Stomach (tissue), 4 donors: ENCODE data around the gene OSBPL6.

ENCODE experiments used
- EP300 ChIP-seq: sonication (generic); formaldehyde crosslinking; IDR thresholded peaks from one replicate; pipeline ENCODE4 v1.6.1; 2017; ENCODE audit warnings: antibody characterized with exemption
- POLR2A ChIP-seq, 4 donors: fragments of 450-650 bp; IDR thresholded peaks; one replicate each; pipeline ENCODE4 v1.6.1; 2016; ENCODE audit warnings: antibody characterized with exemption in 4 of 4, control low read depth in 2 of 4, mild to moderate bottlenecking in 1 of 4, moderate library complexity in 1 of 4
- TF ChIP-seq, protein P1 (sequence below), 7 experiments: fragments of 450-650 bp in 4 of 7; fragments of 200-600 bp in 3 of 7; sonication (generic) in 3 of 7; IDR thresholded peaks; one replicate each; pipeline ENCODE4 v1.5.1; 2016 to 2019; ENCODE audit warnings: antibody characterized with exemption in 7 of 7, control low read depth in 2 of 7, mild to moderate bottlenecking in 1 of 7

DNA sequence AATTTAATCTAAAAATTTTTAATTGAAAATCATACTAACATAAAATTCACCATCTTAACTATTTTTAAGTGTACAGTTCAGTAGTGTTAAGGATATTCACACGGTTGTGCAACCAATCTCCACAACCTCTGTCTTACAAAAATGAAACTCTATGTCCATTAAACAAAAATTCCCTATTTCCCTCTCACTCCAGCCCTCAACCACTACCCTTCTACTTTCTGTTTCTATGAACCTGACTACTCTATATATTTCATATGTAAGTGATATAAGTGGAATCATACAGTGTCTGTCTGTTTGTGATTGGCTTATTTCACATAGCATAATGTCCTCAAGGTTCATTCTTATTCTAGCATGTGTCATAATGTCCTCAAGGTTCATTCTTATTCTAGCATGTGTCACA lies 34.3 kb upstream of the OSBPL6 start:
- TF ChIP-seq, protein P1, sequence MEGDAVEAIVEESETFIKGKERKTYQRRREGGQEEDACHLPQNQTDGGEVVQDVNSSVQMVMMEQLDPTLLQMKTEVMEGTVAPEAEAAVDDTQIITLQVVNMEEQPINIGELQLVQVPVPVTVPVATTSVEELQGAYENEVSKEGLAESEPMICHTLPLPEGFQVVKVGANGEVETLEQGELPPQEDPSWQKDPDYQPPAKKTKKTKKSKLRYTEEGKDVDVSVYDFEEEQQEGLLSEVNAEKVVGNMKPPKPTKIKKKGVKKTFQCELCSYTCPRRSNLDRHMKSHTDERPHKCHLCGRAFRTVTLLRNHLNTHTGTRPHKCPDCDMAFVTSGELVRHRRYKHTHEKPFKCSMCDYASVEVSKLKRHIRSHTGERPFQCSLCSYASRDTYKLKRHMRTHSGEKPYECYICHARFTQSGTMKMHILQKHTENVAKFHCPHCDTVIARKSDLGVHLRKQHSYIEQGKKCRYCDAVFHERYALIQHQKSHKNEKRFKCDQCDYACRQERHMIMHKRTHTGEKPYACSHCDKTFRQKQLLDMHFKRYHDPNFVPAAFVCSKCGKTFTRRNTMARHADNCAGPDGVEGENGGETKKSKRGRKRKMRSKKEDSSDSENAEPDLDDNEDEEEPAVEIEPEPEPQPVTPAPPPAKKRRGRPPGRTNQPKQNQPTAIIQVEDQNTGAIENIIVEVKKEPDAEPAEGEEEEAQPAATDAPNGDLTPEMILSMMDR (IDR thresholded peaks at IDR 0.05) = no peak
- no peak for TF ChIP-seq POLR2A (IDR thresholded peaks at IDR 0.05)
- TF ChIP-seq EP300 = no peak
